ENCODE data around the gene ABHD2.

The ABHD2 gene

DNA sequence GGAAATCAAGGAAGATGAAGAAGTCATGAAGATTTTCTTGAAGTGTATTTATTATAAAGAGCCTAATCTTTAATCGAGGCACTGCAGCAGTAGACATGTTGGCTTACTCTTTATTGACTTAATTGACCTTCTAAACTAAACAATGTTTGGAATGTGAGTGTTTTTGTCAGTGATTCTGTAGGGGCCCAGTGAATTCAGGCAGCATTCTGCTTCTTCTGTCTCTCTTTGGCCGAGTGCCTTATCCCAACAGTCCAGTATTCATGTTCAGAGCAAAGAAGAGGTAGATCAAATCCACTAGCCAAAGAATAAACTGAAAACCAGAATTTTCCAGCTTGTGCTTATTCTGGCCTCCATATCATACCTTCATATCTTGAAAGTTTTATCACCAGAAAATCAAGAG, 77.4 kb downstream of the ABHD2 start:
- Histone ChIP-seq H3K9me2 (replicated peaks; ENCODE audit: insufficient read depth, low read length) (no peaks in the 10 kb centered on the region), H2AFZ (ENCODE audit: low read length) (no peak overlapping the region), H3K27me3 (replicated peaks; ENCODE audit: insufficient read depth, low read length) (no peaks in the 10 kb centered on the region), H3K27ac (ENCODE audit: low read length) (no peak overlapping the region), H3K36me3 (replicated peaks; ENCODE audit: insufficient read depth, low read length) (no peaks in the 10 kb centered on the region), H4K20me1 (ENCODE audit: insufficient read depth, low read length) (no peaks in the 10 kb centered on the region), H3K9ac (ENCODE audit: low read length) (no peak overlapping the region), H3K4me2 (ENCODE audit: low read depth, low read length) (no peak overlapping the region), H3K79me2 (ENCODE audit: low read length) (peaks cover 39% of the 10 kb centered on the region), H3K9me3 (replicated peaks; ENCODE audit: insufficient read depth, low read length) (no peaks in the 10 kb centered on the region), H3F3A (ENCODE audit: insufficient read depth, low read length) (peaks cover 21% of the 10 kb centered on the region), H3K4me3 (ENCODE audit: low read length) (no peak overlapping the region), H3K4me1 (ENCODE audit: low read length) (peaks cover 18% of the 10 kb centered on the region)
- no peak for DNase-seq
- no peak for TF ChIP-seq EZH2 (optimal IDR thresholded peaks at IDR 0.05; ENCODE audit: low read depth, low read length)
- TF ChIP-seq, protein P1, sequence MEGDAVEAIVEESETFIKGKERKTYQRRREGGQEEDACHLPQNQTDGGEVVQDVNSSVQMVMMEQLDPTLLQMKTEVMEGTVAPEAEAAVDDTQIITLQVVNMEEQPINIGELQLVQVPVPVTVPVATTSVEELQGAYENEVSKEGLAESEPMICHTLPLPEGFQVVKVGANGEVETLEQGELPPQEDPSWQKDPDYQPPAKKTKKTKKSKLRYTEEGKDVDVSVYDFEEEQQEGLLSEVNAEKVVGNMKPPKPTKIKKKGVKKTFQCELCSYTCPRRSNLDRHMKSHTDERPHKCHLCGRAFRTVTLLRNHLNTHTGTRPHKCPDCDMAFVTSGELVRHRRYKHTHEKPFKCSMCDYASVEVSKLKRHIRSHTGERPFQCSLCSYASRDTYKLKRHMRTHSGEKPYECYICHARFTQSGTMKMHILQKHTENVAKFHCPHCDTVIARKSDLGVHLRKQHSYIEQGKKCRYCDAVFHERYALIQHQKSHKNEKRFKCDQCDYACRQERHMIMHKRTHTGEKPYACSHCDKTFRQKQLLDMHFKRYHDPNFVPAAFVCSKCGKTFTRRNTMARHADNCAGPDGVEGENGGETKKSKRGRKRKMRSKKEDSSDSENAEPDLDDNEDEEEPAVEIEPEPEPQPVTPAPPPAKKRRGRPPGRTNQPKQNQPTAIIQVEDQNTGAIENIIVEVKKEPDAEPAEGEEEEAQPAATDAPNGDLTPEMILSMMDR (IDR thresholded peaks at IDR 0.05; ENCODE audit: low read length): no peak
- no peak for TF ChIP-seq EZH2phosphoT487 (IDR thresholded peaks at IDR 0.05; ENCODE audit: low read length)

DNA sequence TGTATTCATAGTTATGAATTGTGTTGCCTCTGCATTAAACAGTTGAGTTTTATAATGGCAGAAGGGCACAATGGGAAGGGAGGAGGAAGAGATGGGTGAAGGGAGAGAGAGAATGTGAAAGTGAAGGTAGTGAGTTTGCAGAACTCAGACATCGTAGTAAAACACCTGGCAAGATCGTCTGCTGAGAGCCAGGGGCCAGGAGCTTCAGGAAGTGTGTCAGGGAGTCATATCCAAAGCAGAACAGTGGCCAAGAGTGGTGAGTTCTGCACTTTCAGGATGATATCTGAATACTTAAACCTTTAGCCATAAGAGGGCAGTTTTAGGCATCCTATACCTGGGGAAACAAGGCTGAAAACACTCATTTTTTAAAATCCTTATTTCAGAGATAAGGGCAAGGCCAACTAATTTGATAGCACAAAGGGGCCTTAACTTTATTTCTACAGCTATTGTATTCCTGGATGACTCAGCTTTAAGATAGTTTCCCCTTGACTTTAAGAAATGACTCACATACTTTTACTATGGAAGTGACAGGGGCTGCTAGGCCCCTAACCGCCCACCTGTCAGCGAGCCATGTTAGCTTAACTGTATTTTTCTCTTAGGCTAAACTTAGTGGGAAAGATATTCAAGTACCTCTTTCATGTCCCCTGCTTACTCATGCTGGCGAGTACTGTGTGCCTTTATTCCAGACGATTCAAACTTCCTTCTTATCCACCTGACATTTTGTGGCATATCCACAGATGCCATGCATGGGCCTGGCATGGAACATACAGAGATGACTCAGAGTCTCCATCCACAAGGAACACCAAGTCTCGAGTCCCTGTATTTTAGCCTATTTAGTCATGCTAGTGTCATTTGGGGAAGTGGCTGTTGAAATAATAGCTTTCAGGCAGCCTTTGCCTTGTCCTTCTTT, 79.3 kb downstream of the ABHD2 start:
- TF ChIP-seq, protein P1 (IDR thresholded peaks at IDR 0.05; ENCODE audit: low read length): peak; percentile 18
- TF ChIP-seq EZH2phosphoT487 (IDR thresholded peaks at IDR 0.05; ENCODE audit: low read length): no peak
- 0 out of 2 replicates have a peak, but pooled peaks cover 3% of the 10 kb centered on the region for H3K36me3 ChIP-seq (replicated peaks; ENCODE audit: insufficient read depth, low read length)
- H3K4me3 ChIP-seq (ENCODE audit: low read length): peak overlapping the region; percentile 13
- no peaks in the 10 kb centered on the region for H3K9me2 ChIP-seq (replicated peaks; ENCODE audit: insufficient read depth, low read length)
- H3F3A ChIP-seq (ENCODE audit: insufficient read depth, low read length): peaks cover 21% of the 10 kb centered on the region
- H3K27me3 ChIP-seq (replicated peaks; ENCODE audit: insufficient read depth, low read length): no peaks in the 10 kb centered on the region
- peak overlapping the region; percentile 70 for H3K27ac ChIP-seq (ENCODE audit: low read length)
- H3K4me2 ChIP-seq (ENCODE audit: low read depth, low read length): peak overlapping the region; percentile 62
- peak; percentile 80 for DNase-seq
- no peaks in the 10 kb centered on the region for H3K9me3 ChIP-seq (replicated peaks; ENCODE audit: insufficient read depth, low read length)
- peaks cover 44% of the 10 kb centered on the region for H3K79me2 ChIP-seq (ENCODE audit: low read length)
- H3K9ac ChIP-seq (ENCODE audit: low read length): peak overlapping the region; percentile 8; the same call in 1 of the 2 replicates
- H4K20me1 ChIP-seq (ENCODE audit: insufficient read depth, low read length): no peaks in the 10 kb centered on the region
- H2AFZ ChIP-seq (ENCODE audit: low read length): no peak overlapping the region
- H3K4me1 ChIP-seq (ENCODE audit: low read length): peaks cover 18% of the 10 kb centered on the region

DNA sequence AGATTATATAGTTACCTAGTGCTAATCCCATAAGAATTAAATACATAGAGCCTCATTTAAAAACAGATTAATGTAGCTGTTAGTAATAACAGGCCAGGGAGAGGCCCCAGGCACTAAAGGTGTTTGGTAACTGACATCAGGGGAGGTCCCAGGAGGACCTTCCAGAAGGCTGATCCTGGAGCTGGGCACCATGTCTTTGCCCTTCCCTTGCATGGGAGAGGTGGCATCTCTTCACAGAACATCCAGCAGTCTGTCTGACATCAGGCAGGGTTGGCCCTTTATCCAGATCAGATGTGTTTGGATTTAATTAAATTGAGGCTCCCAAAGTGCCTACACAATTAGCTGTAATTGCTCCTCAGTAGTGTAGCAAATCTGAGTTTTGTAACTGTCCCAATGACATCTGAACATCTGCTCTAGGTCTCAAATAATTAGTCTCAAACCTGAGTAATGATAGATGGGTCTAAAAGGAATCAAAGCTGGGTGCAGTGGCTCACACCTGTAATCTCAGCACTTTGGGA, 80.1 kb downstream of the ABHD2 start:
- Histone ChIP-seq H3K27ac (ENCODE audit: low read length) (peak overlapping the region; percentile 70; the same call in 1 of the 2 replicates), H3K4me3 (ENCODE audit: low read length) (no peak overlapping the region), H3K9ac (ENCODE audit: low read length) (no peak overlapping the region), H3K4me2 (ENCODE audit: low read depth, low read length) (no peak overlapping the region), H3K36me3 (replicated peaks; ENCODE audit: insufficient read depth, low read length) (0 out of 2 replicates have a peak, but pooled peaks cover 3% of the 10 kb centered on the region), H3K9me2 (replicated peaks; ENCODE audit: insufficient read depth, low read length) (no peaks in the 10 kb centered on the region), H3K4me1 (ENCODE audit: low read length) (peaks cover 18% of the 10 kb centered on the region), H3K79me2 (ENCODE audit: low read length) (peaks cover 45% of the 10 kb centered on the region), H4K20me1 (ENCODE audit: insufficient read depth, low read length) (no peaks in the 10 kb centered on the region), H2AFZ (ENCODE audit: low read length) (no peak overlapping the region), H3F3A (ENCODE audit: insufficient read depth, low read length) (peaks cover 21% of the 10 kb centered on the region), H3K9me3 (replicated peaks; ENCODE audit: insufficient read depth, low read length) (no peaks in the 10 kb centered on the region), H3K27me3 (replicated peaks; ENCODE audit: insufficient read depth, low read length) (no peaks in the 10 kb centered on the region)
- no peak for DNase-seq
- no peak for TF ChIP-seq EZH2phosphoT487 (IDR thresholded peaks at IDR 0.05; ENCODE audit: low read length)
- TF ChIP-seq, protein P1 (IDR thresholded peaks at IDR 0.05; ENCODE audit: low read length): no peak
- TF ChIP-seq EZH2 (optimal IDR thresholded peaks at IDR 0.05; ENCODE audit: low read depth, low read length): no peak

Measured in MM.1S (cell line).